Parietal lobe (tissue), 2 donors: ENCODE measurements around the gene TM9SF2. TPM values are rescaled to one million over a fixed set of nuclear protein-coding genes. Genes with fewer than 3 reads are reported as not detected.

ENCODE experiments used
- small RNA-seq: library from RNA; depleted of rRNA; stranded (forward); fragments of <200 nt; gene quantifications from one replicate; pipeline ENCODE3, GENCODE V24; 2014; ENCODE audit warnings: low replicate concordance
- total RNA-seq: library from RNA; depleted of rRNA; stranded (reverse); fragments of >200 nt; gene quantifications from one replicate; pipeline ENCODE4 v1.2.3, GENCODE V29; 2014

TM9SF2 gene, protein sequence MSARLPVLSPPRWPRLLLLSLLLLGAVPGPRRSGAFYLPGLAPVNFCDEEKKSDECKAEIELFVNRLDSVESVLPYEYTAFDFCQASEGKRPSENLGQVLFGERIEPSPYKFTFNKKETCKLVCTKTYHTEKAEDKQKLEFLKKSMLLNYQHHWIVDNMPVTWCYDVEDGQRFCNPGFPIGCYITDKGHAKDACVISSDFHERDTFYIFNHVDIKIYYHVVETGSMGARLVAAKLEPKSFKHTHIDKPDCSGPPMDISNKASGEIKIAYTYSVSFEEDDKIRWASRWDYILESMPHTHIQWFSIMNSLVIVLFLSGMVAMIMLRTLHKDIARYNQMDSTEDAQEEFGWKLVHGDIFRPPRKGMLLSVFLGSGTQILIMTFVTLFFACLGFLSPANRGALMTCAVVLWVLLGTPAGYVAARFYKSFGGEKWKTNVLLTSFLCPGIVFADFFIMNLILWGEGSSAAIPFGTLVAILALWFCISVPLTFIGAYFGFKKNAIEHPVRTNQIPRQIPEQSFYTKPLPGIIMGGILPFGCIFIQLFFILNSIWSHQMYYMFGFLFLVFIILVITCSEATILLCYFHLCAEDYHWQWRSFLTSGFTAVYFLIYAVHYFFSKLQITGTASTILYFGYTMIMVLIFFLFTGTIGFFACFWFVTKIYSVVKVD
- 105 TPM for total RNA-seq

DNA sequence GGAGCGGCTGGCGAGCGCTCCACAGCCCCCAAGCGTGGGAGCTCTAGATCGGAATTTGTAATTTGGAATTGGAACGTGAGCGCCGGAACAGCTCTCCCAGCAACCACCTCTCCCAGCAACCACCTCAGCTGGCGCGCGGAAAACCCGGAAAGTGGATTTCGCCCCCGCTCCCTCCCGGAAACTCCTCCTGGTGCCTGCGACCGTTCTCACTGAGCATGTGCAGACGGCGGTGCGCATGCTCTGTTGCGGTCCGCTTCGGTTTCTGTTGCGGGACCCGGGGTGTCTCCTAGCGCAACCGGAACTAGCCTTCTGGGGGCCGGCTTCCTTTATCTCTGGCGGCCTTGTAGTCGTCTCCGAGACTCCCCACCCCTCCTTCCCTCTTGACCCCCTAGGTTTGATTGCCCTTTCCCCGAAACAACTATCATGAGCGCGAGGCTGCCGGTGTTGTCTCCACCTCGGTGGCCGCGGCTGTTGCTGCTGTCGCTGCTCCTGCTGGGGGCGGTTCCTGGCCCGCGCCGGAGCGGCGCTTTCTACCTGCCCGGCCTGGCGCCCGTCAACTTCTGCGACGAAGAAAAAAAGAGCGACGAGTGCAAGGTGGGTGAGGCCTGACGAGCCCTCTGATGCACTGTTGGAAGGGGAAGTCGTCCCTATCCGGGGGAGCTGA, at the start of gene TM9SF2:
Gene TM9SF2, plus strand, starts transcription at position 289 of the 664 bp plus-strand sequence. Its CDS starts 135 bp downstream, at position 424.

DNA sequence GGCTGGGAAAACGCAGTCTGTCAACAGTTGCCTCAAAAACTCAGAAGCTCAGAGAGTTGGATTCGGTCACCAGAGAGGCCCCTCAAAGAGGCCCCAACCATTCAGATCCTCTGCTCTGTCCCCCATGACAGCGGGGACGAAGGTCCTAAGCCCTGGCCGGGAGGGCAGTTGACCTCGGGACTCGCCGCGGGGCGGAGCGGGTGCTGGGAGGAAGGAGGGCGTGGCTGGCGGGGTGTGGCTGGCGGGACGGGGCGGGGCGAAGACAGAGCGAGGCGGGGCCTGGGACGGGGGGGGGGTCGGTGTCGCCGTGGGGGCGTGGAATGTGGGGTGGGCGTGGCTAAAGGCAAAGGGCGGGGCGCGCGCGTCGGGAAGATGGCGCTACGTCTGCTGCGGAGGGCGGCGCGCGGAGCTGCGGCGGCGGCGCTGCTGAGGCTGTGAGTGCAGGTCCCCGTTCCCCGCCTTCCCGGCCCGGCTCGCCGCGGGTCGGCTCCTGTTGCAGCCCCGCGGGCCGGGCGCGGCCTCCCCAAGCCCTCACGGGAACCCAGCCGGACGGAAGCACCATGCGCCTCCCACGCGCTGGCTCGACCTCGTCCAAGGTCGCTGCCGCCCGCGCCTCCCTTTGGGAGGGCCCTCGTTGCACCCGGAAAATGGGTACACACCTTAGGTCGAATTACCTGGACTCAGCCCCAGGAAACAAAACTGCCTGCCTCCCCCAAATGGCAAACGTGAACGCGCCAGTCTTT, 105.2 kb downstream of the TM9SF2 start, which contains the start of gene CLYBL:
Gene CLYBL, plus strand, starts transcription at position 367 of the 743 bp plus-strand sequence.

Small RNA genes within 50 kb of the gene (small RNA-seq; reads per million reads assigned to genes)
- gene AL139035.1, result not detected

Other genes with a start within 250 kb of the TM9SF2 start
- not detected for gene GPR18, start 243.1 kb upstream of the TM9SF2 start, total RNA-seq
- gene GPR183, start 194.1 kb upstream of the TM9SF2 start, total RNA-seq, result 1.6 TPM
- gene CLYBL, start 105.2 kb downstream of the TM9SF2 start, total RNA-seq, result 1.9 TPM